Activated CD8-positive, alpha-beta memory T cell treated with anti-CD3 and anti-CD28 coated beads, Interleukin-2, amount 50 U/mL, for 48 hours (primary cell): Measurements from ENCODE around the gene BBC3.
"Not testable (repeated sequence)": the region's sequence is repeated elsewhere in the genome, so short reads cannot be mapped to it uniquely, and the experiment has no call there.

Source experiments
- DNase-seq: peaks from one replicate; pipeline ENCODE4 v3.0.0-alpha.2; 2020

Gene BBC3

DNA sequence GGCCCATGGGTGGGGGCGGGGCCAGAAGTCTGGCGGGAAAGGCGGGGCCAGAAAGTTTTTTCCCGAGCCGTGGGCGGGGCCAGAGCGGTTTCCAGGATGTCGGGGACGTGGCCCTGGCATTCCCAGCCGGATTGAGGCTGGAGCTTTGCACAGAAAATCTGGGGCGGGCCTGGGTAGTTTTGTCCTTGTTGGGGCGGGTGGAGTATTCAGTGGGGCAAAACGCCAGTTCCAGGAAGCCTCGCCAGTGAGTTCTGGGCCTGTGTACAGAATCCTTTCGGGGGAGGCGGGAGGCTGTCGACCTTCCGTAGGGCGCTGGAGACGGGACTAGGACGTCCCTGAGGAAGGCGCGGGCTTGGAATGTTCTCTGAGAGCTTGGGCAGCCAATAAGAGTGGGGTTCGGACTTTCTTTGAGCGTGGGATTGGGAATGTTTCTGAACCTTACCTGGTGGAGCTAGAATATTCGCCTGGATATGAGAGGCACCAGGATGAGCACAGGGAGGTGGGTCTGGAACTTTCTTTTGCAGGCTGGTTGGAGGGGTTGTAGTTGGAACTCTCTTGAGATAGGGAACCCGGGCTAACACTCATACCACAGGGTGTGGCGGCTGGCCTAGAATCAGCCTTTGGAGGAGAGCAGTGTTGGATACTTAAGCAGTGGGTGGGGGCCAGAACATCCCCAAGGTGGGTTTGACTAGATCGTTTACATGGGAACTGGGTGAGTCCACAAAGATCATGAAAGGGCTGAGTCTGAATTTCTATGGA lies 26.6 kb upstream of the BBC3 start:
- DNase-seq: no peak

DNA sequence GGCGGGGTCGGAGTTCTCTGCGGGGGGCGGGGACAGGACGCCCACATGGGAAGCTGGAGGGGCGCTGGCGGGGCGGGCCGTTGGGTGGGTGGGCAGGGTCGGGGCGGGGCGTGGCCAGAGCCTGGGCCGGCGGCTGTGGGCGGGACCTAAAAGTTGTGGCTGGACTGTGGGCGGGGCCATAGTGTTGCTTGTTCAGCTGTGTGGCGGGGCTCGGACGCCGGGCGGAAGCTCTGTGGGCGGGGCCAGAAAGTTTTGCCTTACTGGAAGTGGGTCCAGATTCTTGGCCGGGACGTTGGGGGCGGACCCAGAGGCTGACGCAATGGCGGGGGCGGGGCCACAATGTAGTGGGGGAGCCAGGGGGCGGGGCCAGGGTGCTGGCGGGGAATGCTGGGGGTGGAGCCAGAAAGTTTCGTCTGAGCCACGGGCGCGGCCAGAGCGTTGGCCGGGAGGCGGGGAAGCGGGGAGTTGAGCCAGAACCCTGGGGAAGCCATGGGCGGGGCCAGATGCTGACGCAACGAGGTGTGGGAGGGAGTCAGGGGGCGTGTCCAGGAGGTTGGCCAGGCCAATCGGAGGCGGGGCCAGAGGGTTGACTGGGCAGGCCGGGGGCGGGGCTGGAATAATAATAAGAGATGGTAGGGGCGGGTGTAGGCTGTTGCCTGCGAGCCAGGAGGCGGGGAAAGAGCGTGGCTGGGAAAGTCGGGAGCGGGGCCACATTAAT lies 25.9 kb upstream of the BBC3 start:
- peak; percentile 100 for DNase-seq

DNA sequence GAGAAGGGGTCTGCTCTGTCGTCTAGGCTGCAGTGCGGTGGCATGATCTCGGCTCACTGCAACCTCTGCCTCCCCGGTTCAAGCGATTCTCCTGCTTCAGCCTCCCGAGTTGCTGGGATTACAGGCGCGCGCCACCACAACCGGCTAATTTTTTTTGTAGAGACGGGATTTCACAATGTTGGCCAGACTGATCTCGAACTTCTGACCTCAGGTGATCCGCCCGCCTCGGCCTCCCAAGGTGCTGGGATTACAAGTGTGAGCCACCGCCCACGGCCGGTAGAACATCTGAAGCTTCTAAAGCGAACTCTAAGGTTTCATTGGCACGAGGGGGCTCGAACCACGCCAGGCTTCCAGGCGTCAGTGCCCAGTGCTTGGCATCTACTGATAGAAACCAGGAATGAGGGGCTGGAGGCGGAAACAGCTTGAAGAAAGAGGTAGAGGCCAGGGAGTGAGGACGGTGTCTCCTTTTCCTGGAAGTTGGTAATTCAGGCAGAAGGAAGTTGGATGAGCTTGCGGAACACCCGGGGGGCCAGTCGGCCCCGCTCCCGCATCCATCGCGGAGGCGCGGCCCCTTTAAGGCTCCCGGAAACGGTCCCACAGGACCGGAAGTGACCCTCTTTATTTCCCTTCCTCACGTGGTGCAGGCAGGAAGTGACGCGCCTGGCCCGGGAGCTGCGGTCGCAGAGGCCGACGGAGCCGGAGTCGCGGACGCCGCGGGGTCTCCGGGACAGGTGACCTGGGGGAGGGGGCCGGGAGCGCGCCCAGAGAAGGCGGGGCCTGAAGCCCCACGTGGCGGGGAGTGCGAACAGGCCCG lies 25.1 kb upstream of the BBC3 start, which contains the start of gene CCDC9:
Gene CCDC9 (plus strand): TSS at position 647 of the 814 bp plus-strand sequence. CDS start 1,876 bp downstream, outside the sequence.
- DNase-seq: peak; percentile 98

DNA sequence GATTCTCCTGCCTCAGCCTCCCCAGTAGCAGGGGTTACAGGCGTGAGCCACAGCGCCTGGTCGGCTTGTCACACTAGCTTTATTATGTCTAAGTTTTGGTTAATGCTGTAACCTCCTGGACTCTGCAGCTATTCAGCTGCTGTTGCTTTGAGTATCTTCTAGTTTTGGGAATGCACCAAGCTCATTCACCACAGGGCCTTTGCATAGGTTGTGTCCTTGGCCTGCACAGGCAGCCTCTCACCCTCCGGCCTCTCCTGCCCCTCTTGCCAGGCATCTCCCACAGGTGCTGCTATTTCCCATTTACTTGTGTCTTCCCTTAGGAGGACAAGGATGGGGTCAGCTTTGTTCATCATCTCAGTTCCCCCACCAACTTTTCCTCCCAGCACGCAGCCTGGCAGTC lies 23.0 kb upstream of the BBC3 start:
- DNase-seq: no peak

DNA sequence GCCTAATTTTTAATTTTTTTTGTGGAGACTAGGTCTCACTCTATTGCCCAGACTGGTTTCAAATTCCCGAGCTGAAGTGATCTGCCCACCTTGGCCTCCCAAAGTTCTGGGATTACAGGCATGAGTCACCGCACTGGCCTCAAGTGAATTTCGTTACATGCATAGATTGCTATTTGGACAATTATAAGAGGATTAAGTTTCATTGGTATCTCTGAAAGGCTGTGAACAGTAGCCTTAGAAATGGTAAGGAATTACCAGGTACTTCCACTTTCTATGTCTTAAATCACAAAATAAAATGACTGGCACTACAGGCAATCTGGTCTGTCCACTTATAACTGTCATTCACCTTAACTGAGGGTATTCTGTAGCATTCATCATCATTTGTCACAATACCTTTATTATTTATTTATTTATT lies 22.5 kb upstream of the BBC3 start:
- DNase-seq: no peak

DNA sequence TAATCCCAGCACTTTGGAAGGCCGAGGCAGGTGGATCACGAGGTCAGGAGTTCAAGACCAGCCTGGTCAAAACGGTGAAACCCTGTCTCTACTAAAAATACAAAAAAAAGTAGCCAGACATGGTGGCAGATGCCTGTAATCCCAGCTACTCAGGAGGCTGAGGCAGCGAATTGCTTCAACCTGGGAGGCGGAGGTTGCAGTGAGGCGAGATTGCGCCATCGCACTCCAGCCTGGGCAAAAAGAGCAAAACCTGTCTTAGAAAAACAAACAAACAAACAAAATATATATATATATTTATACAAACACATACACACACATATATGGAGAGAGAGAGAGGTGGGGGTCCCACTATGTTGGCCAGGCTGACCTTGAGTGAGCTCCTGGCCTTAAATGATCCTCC lies 22.0 kb upstream of the BBC3 start:
- not testable (repeated sequence) for DNase-seq

DNA sequence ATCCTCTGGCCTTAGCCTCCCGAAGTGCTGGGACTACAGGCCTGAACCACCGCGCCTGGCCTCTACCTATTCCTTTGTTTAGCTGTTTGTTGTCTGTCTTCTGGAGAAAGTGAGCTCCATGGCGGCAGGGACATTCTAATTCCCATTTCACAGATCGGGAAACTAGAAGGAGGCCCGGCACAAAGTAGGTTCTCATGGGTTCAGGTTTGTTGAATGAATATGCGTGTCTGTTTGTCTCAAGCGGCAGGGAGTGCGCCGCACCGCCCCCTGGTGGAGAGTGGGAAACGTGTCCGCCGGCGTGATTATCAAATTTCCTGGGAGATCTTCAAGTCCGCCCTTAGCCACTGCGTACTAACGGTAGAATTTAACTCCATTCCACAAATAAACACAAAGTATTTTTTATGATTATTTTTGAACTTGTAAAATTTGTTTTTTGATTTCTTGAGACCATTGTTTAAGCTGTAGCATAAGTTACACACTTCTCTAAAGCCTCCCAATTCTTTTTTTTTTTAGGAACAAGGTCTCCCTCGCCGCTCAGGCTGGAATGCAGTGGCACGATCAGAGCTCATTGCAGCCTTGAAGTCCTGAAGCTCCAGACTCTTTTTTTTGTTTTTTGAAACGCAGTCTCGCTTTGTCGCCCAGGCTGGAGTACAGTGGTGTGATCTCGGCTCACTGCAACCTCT lies 16.4 kb upstream of the BBC3 start:
- peak; percentile 97 for DNase-seq

DNA sequence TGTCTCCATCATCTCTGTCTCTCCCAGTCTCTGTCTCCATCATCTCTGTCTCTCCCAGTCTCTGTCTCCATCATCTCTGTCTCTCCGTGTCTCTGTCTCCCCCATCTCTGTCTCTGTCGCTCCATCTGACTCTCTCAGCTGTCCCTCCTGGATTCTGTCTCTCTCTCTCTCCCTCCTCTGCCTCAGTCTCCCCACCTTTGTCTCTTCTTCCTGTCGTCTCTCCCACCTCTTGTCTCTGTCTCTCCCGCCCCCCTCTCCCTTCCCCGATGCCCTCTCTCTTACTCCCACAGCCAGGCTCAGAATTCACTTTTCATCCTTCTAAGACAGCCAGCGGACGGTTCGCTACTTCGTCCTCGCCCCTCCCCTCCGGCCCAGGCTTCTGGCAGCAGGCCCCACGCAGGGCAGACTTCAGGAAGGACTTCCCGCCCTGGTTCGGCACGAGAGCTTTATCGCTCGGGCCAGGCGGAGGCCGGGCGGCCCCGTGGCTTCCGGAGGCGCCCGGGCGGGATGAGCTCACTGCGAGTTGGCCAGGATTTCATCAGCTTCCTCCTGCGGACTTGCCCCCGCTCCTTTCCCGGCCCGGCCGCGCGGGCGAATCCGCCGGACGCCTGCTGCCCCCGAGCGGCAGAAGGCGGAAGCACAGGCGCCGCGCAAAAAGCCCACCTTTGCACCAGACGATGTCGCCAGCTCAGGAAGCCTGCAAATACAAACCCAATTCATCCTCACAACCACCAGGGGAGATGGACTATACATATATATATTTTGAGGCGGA lies 13.0 kb upstream of the BBC3 start:
- peak; percentile 97 for DNase-seq

DNA sequence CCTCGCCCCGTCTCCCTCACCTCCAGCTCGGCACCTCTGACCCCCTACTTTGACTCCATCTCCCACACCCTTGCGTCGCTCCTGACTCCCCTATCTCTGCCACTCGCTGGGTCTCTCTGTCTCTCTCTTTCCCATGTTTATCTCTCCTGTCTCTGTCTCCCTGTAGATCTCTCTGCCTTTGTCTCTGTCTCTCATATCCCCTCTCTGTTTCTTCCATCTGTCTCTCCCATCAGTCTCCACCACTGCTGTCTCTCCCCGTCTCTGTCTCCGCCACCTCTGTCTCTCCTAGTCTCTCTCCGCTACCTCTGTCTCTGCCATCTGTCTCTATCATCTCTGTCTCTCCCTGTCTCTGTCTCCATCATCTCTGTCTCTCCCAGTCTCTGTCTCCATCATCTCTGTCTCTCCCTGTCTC lies 12.4 kb upstream of the BBC3 start:
- no peak for DNase-seq

DNA sequence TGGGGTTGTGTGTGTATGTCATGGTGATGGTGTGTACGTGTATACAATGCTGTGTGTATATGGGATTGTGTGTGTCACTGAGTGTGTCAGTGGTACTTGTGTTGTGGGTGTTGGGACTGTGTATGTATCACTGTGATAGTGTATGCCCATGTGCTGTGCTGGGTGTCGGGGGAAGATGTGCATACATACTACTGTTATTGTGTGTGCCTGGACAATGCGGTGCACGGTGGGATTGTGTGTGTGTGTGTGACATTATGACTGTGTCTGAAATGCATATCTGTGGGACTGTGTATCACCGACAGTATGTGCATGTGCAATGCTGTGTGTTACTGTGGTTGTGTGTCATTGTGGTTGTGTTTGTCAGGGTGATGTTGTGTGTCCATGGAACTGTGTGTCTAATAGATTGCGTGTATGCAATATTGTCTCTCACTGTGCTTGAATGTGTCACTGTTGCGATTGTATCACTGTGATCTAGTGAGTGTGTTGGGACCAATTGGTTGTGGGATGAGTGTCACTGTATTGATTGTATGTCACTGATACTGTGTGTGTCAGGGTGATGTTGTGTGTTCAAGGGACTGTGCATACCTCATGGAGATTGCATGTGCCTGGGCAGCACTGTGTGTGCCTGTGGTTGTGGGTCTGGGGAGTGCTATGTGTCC lies 11.0 kb upstream of the BBC3 start:
- no peak for DNase-seq

DNA sequence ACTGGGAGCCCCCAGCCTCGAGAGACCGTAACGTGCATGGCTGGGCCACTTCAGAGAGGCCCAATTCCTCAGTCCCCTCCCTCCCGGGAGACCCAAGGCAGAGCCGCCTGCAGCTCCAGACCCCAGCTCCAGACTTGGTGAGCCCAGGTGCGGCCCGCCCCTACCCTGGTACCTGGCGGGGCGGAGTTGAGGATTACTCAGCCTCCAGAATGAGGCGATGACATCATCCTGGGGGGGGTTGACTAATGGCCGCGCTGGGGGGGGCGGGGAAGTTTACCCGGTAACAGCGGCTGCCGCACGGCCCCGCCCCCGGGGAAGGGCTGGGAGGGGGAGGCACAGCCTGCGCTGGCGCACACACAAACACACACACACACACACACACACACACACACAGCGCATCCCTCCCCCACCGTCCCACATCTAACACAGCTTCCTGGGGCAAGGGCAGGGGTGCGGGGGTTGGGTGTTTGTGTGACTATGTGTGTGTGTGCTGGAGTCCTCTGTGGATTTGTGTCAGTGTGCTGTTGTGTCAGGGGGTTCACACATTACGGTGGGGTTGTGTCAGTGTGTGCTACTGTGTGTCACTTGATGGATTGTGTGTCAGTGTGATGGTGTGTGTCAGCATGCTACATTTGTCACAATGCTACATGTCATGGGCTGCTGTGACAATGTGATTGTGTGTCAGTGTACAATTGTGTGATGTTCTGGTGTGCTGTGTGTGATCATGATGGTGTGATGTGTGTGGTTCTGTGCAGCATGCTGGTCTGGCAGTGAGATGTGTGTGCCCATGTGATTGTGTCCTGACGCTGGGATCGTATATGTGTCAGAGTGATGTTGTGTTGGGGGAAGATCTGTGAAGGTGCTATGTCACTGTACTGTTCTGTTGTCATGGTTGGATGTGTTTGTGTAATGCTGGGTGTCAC lies 10.3 kb upstream of the BBC3 start:
- DNase-seq: peak; percentile 86

DNA sequence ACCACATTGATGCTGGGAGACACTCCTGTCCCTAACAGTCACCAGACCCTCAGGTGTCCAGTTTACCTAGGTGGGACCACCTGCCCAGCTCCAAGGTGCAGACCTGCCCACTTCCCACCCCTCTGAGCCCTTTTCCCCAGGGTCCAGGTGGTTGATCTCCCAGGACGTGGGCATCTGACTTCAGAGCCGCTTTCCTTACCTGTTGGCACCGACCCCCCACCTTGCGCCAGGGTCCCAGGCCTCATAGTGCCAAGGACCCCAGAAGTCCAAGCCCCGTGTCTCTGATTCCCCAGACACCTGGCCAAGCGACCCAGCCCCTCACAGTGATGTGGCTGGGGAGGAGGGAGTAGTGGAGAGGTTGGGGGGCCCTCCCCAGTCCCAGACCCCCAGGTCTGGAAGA lies 9.6 kb upstream of the BBC3 start:
- no peak for DNase-seq

DNA sequence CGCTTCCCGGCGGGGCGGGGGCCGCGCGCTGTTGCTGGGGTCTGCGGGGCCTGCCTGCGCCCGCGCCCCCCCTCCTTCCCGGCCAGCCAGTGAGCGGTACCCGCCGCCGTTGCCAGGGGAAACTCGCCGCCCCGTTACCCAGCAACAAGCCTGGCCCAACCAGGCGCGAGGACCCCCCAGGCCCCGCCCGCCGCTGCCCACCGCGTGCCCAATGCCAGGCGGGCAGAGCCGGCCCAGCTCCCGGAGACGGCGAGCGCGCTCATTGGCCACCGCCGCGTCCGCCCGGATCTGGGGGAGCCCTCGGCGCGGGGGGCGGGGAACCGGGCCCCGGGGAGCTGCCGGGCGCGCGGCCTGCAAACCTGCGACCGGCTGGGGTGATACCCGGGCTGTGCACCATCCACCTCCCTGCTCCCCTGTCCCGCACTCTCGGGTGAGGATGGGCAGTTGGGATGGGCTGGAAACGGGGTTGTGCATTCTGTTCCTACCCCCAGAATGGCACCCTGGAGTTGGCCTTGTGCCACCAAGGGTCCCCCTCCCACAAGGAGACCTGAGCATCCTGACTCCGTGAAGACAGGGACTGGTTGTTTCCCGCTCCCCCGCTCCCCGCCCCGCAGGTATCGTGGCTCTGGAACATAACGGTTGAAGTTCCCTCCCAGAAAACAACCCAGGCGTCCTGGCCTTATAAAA lies 8.8 kb upstream of the BBC3 start:
- DNase-seq: peak; percentile 75

DNA sequence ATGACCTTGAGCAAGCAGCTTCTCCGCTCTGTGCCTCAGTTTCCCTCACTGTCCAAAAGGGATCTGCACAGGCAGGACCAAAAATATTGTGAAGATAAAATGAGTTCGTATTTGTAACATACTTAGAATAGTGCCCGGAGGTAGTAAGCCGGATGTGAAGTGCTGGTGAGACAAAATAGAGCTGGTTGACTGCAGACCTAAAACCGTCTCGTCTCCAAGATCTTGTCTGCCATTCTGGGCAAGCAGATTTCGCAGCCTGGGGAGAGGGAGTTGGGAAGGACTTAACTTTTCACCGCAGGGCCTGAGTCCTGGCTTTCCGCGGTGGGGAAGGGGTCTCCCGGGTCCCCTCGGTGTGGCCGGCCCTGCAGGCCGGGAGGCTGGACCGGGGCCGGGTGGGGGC lies 8.2 kb upstream of the BBC3 start:
- no peak for DNase-seq

DNA sequence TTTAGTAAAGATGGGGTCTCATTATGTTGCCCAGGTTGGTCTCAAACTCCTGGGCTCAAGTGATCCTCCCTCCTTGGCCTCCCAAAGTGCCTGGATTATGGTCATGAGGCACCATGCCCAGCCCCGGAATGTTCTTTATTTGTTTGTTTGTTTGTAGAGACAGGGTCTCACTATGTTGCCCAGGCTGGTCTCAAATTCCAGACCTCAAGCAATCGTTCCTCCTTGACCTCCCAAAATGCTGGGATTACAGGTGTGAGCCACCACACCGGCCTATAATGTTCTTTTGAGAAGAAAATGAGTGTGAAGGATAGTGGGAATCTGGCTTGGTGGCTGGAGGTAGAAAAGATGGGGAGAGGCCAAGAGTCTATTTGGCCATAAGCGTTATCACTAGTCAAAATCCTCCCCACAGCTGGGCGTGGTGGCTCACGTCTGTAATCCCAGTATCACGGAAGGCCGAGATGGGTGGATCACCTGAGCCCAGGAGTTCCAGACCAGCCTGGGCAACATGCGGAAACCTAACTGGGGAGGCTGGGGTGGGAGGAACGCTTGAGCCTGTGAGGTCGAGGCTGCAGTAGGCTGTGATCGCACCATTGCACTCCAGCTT lies 5.2 kb upstream of the BBC3 start:
- no peak for DNase-seq

DNA sequence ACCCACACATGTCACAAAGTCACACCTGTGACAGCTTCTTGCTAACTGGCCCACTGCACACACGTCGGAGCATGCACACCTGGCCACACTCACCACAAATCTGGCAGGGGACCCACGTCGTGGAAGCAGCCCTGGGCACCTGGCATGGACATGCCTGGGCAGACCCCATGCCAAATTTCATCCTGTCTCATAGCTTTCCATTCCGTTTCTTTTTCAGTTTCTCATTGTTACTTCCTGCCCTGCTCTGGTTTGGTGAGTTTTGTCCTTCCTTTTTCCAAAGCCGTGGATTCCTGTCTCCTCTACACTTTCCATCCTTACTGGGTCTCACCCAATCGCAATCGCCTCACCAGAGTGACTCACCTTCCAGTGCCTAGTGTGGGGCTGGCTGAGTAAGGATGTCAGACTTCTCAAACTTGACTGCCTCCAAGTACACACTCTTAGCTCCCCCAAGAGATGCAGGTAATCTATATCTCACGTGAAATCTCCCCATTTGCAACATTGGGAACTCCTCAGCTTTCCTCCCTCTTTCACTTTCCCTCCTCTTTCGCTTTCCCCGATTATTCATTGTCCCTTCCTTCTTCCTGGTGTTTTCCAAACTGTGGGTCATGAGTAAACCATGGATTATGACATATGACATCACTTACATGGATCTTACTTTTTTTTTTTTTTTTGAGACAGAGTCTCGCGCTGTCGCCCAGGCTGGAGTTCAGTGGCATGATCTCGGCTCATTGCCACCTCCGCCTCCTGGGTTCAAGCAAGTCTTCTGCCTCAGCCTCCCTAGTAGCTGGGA lies 1.6 kb upstream of the BBC3 start:
- no peak for DNase-seq

DNA sequence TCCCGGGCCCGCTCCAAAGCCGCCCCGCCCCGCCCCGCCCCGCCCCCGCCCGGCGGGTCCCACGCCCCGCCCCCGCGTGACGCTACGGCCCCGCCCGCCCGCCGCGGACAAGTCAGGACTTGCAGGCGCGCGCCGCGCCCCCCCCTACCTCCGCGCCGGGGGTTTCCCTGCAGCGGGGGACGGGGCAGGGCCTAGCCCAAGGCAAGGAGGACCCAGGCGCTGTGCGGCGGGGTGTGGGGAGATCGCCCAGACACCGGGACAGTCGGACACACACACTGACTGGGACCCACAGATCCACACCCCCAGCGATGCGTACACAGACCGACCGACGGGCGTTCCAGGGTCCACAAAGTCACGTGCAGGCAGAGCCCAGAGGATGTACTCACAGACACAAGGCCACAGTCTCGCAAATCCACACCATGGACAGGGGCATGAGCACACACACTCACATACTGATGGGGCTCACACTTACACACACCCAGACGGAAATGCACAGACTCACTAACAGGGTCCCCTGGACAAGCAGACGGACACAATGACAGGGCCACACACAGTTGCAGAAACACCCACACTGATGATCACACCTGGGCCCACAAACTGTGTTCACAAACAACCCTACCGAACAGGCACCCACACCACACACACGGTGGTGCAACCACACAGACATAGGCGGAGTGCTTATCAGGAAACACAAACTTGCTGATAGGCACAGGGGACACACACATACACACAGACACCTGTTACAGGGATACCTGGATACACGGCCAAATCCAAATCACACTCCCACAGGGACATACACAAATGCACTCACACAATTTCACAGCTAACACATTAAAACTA lies 436 bp upstream of the BBC3 start:
- DNase-seq: peak; percentile 95
